ENCODE measurements around the gene SMTN.

The SMTN gene

DNA sequence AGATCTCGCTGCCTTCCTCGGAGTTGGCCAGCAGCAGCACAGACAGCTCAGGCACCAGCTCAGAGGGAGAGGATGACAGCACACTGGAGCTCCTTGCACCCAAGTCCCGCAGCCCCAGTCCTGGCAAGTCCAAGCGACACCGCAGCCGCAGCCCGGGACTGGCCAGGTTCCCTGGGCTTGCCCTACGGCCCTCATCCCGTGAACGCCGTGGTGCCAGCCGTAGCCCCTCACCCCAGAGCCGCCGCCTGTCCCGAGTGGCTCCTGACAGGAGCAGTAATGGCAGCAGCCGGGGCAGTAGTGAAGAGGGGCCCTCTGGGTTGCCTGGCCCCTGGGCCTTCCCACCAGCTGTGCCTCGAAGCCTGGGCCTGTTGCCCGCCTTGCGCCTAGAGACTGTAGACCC is 52.8 kb downstream of the SMTN start:
- DNase-seq, result no peak

DNA sequence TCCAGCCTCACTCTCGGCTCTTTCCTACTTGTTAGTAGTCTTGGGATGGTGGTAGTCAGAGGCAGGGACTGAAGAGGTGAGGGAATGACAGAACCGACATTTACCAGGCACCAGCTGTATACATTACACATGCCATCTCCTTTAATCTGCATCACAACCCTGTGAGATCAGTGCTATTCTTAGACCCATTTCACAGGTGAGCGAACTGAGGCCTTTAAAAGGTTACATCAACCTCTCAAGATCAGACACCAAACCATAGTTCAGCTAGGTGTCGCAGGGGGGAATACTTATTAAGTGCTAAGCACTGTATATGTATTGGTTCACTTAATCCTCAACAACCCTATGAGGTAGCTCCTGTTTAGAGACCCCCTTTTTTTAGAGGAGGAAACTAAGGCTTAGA is 53.6 kb downstream of the SMTN start:
- no peak for DNase-seq

DNA sequence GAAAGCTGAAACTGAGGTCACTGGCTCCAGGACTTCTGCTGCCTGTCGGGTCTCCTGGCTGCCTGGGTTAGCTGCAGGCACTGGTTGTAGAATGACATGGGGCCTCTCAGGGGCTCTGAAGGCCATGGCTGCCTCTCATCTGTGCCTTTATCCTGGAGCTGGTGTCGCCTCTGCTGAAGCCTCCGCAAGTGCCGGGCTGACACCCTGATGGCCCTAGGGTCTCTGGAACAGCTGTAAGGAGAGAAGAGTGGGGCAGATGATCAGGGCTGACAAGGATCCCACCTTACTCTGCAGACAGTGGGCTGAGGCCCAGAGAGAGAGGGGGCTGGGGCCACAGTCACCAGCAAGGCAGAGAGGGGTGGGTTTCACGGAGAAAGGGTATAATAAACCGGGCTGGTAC is 54.6 kb downstream of the SMTN start:
- no peak for DNase-seq

DNA sequence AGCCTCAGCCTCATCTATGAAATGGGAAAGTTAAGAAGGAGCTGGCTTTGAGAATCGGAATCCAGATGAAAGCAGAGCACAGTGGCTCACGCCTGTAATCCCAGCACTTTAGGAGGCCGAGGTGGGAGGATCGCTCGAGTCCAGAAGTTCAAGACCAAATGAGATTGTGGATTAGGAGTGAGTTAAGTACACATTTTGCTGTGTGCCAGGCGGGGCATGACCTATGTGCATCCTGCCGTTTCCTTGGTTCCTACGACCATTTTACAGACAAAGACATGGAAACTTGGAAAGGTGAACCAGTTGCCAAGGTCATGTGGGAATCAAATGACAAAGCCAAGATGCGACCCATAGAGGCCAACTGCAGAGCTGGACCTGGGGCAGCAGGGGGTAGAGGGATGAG is 55.0 kb downstream of the SMTN start:
- no peak for DNase-seq

DNA sequence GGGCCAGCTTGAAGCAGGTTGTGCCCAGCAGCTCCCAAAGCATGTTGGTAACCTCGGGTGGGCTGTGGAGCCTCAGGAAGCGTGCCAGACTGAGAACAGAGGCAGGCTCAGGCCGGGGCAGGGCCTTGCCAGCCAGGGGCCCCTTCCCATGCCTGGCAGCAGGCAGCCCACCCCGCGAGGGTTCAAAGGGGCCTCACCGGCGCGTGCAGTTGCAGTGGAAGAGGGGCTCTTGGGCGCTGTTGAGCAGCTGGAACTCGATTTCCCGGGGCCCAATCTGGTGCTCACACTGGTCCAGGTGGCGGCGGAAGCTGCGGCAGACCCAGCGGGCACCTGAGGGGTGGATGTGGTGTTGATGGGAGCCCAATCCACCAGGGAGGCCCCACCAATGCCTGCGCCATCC is 55.6 kb downstream of the SMTN start:
- DNase-seq, result no peak

DNA sequence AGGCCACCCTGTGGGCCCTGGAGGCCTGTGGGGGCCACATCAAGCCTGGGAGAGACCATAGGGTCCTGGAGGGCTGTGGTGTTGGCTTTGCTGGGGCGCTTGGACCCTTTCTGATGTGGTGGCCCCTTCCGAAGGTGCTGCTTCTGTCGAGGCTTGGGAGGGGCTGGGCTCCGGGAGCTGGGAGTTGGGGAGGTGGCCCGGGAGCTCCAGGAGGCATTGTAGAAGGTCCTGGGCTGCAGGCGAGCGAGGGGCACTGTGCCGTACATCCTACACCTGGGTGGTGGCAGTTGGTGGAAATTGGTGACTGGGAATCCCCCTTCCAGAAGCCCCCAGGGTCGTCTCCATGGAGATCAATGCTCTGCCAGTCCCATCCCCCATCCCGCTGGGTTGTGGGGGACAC is 56.6 kb downstream of the SMTN start:
- DNase-seq, result no peak

DNA sequence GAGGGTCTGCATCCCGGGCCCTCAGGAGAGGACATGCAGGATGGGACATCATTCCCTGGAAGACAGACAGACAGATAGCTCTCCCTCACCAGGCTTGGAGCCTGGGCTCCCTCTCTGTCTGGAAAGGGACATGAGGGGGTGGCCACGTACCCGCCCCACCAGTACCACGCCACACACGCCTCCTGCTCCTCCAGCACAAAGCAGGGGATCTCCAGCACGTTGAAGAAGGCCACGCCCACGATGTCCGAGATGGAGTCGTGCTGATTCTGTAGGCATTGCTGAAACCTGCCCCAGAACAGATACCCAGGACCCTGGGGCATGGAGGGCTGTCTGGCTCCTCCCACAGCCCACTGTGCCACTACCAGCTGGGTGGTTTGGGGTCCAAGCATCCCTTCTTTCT is 57.0 kb downstream of the SMTN start:
- DNase-seq, result no peak

DNA sequence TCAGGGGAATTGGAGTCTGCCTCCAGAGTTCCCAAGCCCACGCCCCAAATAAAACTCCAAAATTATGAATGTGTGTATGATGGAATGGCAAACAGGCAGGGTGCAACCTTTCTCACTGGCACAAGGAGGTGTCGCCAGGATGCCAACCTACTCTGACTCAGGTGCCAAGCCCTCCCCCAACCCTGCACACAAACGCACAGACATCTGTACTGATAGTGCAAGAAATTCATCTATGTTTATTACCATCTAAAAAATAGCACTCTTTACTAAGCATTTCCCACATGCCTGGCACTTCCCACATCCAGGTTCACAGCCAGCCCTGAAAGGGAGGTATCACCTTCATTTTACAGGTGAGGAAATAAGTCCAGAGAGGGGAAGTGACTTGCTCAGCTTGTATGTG is 57.9 kb downstream of the SMTN start:
- no peak for DNase-seq

DNA sequence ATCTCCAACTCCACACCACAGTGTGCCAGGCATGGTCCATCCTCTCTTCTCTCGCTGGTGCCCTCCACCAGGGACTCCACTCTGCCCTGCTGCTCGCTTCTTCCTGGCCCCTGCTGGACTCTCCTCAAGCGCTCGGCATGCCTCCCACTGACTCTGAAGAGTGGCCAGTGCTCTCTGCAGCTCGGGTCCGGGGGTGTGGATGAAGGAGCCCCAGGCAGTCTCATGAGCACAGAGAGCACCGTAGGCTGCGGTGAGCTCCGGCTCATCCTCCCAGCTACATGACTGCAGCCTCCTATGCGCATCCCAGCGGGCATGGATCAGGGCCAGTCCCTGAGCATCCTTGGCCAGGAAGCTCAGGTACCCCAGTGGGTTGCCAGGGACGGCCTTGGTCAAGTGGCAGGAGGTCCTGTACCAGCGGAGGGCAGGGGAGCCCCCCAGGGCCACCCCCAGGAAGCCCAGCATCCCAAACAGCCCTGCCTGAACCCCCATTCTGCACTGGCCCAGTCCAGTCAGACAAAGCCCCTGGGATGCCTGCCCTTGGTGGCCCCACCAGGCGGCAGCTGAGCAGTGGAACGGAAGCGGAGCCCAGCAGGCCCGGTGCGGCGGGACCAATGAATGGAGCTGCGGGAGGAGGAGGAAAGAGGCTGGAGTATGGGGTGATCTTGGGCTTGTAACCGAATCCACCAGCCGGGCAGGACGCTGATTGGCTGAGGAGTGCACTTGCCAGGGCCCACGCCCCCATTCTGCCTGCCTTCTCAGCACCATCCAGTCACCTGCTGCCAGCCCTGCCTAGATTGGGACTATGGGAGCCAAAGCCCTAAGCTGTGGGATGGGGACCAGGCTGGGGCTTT is 59.0 kb downstream of the SMTN start, which contains the start of gene PLA2G3:
TSS of gene PLA2G3 (minus strand) at position 643 of the 851 bp plus-strand sequence. CDS start at position 489, 154 bp downstream.
- no peak for DNase-seq

DNA sequence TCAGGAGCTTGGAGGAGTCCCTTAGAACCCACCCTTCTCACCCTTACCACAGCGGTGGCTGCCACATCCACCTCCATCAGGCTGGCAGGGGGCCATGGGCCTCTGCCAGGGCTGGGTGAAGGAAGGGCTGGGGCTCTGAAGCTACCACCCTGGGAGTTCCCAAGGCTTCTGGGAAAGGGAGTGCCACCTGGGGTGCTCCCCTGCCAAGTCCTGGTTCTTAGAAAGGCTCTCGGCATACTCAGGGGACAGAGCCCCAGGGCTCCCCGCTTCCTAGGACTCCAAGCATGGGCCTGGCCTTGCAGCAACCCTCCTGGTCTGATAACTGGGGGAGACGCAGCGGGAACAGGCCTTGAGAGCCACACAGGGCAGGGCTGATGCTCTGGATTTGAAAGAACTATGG is 59.6 kb downstream of the SMTN start:
- no peak for DNase-seq

DNA sequence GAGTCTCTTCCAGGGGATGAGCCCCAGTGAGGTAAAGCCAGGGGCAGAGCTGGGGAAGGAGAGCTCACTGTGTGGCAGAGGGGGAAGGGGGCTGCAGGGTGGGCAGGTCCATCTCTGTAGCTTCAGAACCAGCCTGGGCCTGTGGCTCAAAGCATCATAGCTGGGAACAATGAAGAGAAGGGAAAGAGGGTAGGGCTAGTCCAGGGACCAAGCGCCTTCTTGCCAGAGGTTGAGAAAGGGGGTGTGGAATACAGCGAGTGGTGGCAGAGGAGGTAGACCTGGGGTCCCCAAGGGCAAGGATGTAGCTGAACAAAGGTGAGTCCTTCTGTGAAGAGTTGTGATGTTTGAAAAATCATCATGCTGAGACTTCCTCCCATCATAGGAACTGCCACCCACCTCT is 60.4 kb downstream of the SMTN start:
- DNase-seq, result no peak

DNA sequence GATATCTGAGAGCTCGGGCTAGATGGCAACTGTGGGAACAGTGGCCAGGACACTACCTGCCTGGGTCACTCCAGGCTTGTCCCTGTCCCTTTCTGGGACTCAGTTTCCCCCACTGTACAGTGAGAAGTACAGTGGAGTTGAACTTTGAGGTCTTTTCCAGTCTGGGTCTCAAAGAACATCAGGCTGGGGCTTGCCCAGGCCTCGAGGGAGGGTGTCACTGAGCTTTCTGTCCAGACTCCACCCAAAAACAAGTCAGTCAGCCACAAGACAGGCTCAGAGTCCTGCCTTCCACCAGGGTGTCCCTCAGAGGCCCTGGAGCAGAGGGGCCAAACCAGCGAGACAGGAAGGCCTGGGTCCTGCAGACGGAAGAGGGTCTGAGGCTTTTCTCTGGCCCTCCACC is 61.2 kb downstream of the SMTN start:
- DNase-seq, result no peak

DNA sequence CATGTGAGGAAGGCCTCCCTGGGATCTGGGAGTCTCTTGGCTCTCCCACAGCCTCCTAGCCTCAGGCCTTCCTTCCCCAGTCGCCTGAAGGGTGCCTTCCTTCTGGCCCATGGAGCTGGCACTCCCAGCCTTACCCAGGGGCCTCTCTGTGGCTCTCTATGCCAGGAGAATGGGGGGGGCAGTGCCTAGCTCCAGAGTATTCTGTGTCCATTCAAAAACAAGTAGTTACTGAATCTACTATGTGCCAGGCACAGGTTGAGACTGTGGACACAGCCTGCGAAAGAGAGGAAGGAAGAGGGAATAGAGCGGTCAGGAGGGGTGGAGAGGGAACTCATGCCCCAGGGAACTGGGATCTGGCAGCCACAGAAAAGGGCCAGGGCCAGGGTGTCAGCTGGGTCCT is 61.9 kb downstream of the SMTN start:
- no peak for DNase-seq

DNA sequence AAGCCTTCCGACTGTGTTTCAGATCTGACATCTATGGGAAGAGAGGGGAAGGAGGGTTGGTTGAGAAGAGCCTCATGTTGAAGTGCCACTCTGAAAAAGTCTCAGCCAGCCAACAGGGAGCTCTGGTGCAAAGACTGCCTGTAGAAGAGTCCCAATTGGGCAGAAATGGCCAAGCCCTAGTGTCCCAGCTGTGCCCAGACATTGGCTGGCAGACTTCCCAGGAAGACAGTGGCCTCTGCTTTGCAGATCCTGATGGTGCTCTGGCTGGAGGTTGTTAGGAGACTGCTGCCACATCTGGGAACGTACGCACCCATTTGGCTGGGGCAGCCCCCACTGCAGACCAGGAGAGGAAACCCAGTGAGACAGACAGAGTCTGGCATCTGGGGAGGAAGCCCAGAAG is 62.4 kb downstream of the SMTN start:
- no peak for DNase-seq

DNA sequence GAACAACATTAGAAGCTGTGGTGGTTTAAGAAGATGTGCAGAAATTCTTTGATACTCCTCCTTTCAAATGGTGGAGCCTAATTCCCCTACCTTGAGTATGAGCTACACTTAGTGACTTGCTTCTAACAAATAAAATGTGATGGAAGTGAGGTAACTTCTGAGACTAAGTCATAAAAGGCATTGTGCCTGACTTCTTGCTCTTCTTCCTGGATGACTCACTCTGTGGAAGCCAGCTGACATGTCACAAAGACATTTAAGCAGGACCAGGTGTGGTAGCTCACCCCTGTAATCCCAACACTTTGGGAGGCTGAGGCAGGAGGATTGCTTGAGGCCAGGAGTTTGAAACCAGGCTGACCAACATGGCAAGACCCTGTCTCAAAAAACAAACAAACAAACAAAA is 63.1 kb downstream of the SMTN start:
- no peak for DNase-seq

DNA sequence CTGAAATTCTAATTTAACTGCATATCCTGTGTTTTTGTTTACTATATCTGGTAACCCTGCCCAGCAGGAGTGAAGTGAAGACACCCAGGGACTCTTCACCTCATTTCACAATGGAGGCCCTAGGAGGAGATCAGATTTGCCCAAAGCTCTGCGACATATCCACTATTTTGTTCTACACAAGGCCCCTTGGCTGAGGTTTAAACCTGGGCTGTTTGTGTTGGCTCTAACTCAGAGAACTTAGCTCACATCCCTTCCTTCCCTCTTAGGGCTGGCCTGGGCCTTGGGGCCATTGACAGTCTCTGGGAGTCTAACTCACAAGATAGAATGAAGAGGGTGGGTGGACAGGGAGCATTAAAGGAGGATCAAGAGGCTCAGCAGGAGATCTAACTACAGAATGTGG is 67.4 kb downstream of the SMTN start:
- DNase-seq, result no peak

DNA sequence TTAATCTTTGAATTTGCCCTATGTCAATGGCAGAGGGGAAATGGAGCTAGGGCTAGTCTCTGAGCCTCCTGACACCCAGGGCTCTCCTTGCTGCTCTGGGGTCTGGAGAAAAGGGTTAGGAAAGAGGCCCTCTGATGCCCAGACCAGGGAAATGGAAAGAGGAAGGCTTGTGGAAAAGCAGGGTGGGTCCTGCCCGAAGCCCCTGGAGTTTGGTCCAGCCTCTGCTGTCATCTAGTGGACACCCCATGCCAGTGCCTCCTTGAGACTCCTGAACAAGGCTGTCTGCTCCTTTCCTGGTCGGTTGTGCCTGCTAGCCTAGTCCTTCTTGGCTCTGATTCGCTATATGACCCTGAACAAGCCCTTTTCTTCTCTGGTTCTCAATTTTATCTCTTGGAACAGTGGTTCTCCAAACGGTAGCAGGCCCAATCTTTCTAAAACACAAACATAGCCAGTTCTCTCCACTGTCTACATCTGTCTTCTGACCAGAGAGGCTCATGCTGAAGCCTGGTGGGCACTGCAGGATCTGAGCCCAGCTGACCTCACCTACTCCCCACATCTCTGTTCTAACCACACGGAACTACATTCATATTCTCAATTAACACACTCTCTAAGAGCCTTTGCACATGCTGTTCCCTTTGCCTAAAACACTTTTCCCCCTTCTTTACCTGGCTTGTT is 68.0 kb downstream of the SMTN start:
- peak; percentile 37 to 38 for DNase-seq

DNA sequence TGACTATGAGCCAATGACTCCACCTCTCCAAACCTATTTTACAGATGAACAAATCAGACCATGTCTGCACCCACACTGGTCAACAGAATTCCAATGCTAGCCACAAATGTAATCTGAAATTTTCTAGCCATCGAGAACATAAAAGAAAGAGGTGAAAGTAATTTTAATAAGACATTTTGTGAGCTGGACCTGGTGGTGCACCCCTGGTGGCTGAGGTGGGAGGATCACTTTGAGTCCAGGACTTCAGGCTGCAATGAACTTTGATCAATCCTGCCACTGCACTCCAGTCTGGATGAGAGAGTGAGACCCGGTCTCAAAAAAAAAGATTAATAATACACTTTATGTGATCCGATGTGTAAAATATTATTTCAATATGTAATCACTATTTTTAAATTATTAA is 69.5 kb downstream of the SMTN start:
- no peak for DNase-seq

DNA sequence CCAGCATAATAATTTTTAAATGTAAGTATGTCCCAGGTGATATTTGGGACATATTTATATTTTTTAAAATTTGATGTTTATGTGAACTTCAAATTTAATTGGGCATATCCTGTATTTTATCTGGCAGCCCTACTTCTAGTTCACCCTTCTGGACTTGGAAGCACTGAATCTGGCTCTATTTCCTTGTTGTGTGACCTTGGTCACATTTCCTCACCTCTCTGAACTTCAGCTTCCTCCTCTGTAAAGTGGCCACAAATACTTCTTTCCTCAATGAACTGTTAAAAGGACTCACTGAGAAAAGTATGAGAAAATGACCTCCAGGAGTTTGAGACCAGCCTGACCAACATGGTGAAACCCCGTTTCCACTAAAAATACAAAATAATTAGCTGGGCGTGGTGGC is 70.8 kb downstream of the SMTN start:
- DNase-seq, result no peak

DNA sequence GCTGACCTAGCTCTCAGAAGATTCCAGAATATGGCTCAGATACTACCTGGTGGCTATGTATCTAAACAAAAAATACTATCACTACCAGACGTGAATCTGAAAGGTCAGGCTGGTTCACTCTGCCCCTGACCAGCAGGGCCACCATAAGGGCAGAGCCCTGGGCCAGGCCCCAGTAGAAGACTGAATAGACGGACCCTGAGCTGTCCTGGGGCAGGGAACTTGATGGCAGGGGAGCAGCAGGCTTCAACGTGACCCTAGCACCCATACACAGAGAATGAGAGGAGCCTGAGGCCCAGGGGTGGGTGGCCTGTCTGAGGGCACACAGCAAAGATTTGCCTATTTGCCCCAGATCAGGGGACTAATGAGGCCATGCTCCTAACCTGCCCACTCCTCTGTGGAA is 72.2 kb downstream of the SMTN start:
- no peak for DNase-seq

All from stimulated activated CD4-positive, alpha-beta T cell treated with anti-CD3 and anti-CD28 coated beads, Interleukin-2, amount 100 ng/mL, for 24 hours (primary cell).